ENCODE measurements around the gene ZBTB20. TPM values are rescaled to one million over a fixed set of nuclear protein-coding genes. Genes with fewer than 3 reads are reported as not detected.

The ZBTB20 gene
- total RNA-seq, 3 donors from 2014 or later (not counting 1 experiment from before 2014, with no cell fraction given), result 52.7 to 58.3 (median 55.9) TPM

GRCh38 chr3:114566162-114566755 lies 580.8 kb downstream of the ZBTB20 start:
- H3K27me3 Mint-ChIP-seq (ENCODE audit: low read depth in 2 of 2), result no peaks in the 10 kb centered on the region
- intact Hi-C loops (cut with micrococcal nuclease), result no loop called here
- H3K4me3 Mint-ChIP-seq, result no peak overlapping the region
- 84% methylated on average over 5 of the region's 5 CpGs for WGBS (ENCODE audit: insufficient coverage)
- no peak overlapping the region for H3K27ac Mint-ChIP-seq
- ATAC-seq (peak in 1 of 3 donors; percentile 29), DNase-seq (no peak)
- no peaks in the 10 kb centered on the region for H3K27me3 ChIP-seq (ENCODE audit: control insufficient read depth, insufficient read depth, low read length)
- no peaks in the 10 kb centered on the region for H3K36me3 Mint-ChIP-seq
- H3K36me3 ChIP-seq (ENCODE audit: control insufficient read depth, insufficient read depth, low read length), result no peaks in the 10 kb centered on the region
- no peak overlapping the region for H3K27ac ChIP-seq (ENCODE audit: low read length)
- H3K9me3 ChIP-seq (ENCODE audit: control insufficient read depth, insufficient read depth, low read length), result no peaks in the 10 kb centered on the region
- no peak overlapping the region for H3K4me3 ChIP-seq (ENCODE audit: low read length)
- TF ChIP-seq, protein P1, sequence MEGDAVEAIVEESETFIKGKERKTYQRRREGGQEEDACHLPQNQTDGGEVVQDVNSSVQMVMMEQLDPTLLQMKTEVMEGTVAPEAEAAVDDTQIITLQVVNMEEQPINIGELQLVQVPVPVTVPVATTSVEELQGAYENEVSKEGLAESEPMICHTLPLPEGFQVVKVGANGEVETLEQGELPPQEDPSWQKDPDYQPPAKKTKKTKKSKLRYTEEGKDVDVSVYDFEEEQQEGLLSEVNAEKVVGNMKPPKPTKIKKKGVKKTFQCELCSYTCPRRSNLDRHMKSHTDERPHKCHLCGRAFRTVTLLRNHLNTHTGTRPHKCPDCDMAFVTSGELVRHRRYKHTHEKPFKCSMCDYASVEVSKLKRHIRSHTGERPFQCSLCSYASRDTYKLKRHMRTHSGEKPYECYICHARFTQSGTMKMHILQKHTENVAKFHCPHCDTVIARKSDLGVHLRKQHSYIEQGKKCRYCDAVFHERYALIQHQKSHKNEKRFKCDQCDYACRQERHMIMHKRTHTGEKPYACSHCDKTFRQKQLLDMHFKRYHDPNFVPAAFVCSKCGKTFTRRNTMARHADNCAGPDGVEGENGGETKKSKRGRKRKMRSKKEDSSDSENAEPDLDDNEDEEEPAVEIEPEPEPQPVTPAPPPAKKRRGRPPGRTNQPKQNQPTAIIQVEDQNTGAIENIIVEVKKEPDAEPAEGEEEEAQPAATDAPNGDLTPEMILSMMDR (IDR thresholded peaks at IDR 0.05), result no peak
- H3K4me1 ChIP-seq (ENCODE audit: control insufficient read depth, insufficient read depth, low read length), result no peaks in the 10 kb centered on the region
- H3K9me3 Mint-ChIP-seq, result no peaks in the 10 kb centered on the region
- H3K4me1 Mint-ChIP-seq, result peaks cover 16 to 20% of the 10 kb centered on the region in 2 donors

- Histone ChIP-seq H3K4me3 (ENCODE audit: low read length) (no peak overlapping the region), H3K9me3 (ENCODE audit: control insufficient read depth, insufficient read depth, low read length) (no peaks in the 10 kb centered on the region), H3K27ac (ENCODE audit: low read length) (no peak overlapping the region), H3K36me3 (ENCODE audit: control insufficient read depth, insufficient read depth, low read length) (no peaks in the 10 kb centered on the region), H3K4me1 (ENCODE audit: control insufficient read depth, insufficient read depth, low read length) (no peaks in the 10 kb centered on the region), H3K27me3 (ENCODE audit: control insufficient read depth, insufficient read depth, low read length) (no peaks in the 10 kb centered on the region)
- Mint-ChIP-seq H3K4me1 (peaks cover 16 to 20% of the 10 kb centered on the region in 2 donors), H3K27ac (no peak overlapping the region), H3K4me3 (no peak overlapping the region), H3K36me3 (no peaks in the 10 kb centered on the region), H3K9me3 (no peaks in the 10 kb centered on the region), H3K27me3 (ENCODE audit: low read depth in 2 of 2) (no peaks in the 10 kb centered on the region)
- TF ChIP-seq, protein P1 (IDR thresholded peaks at IDR 0.05), result no peak
- DNase-seq, result no peak
- no peak for ATAC-seq
- intact Hi-C loops (cut with micrococcal nuclease), result no loop called here
- 96% methylated on average over 8 of the region's 8 CpGs for WGBS (ENCODE audit: insufficient coverage)
Measured at GRCh38 chr3:114565216-114565615, 581.9 kb downstream of the ZBTB20 start.

GRCh38 chr3:114563720-114564119 lies 583.4 kb downstream of the ZBTB20 start:
- Histone ChIP-seq H3K9me3 (ENCODE audit: control insufficient read depth, insufficient read depth, low read length) (no peaks in the 10 kb centered on the region), H3K4me3 (ENCODE audit: low read length) (no peak overlapping the region), H3K4me1 (ENCODE audit: control insufficient read depth, insufficient read depth, low read length) (no peaks in the 10 kb centered on the region), H3K27me3 (ENCODE audit: control insufficient read depth, insufficient read depth, low read length) (no peaks in the 10 kb centered on the region), H3K27ac (ENCODE audit: low read length) (no peak overlapping the region), H3K36me3 (ENCODE audit: control insufficient read depth, insufficient read depth, low read length) (no peaks in the 10 kb centered on the region)
- no peaks in the 10 kb centered on the region for H3K36me3 Mint-ChIP-seq
- peaks cover 16 to 20% of the 10 kb centered on the region in 2 donors for H3K4me1 Mint-ChIP-seq
- intact Hi-C loops (cut with micrococcal nuclease), result no loop called here
- H3K27me3 Mint-ChIP-seq (ENCODE audit: low read depth in 2 of 2), result no peaks in the 10 kb centered on the region
- 100% methylated on average over 2 of the region's 2 CpGs for WGBS (ENCODE audit: insufficient coverage)
- no peaks in the 10 kb centered on the region for H3K9me3 Mint-ChIP-seq
- TF ChIP-seq, protein P1 (IDR thresholded peaks at IDR 0.05), result no peak
- no peak overlapping the region for H3K27ac Mint-ChIP-seq
- H3K4me3 Mint-ChIP-seq, result no peak overlapping the region
- DNase-seq, result no peak
- no peak for ATAC-seq

GRCh38 chr3:114562557-114562956 lies 584.5 kb downstream of the ZBTB20 start:
- H3K27ac Mint-ChIP-seq, result no peak overlapping the region
- no peak overlapping the region for H3K4me3 ChIP-seq (ENCODE audit: low read length)
- H3K36me3 Mint-ChIP-seq, result no peaks in the 10 kb centered on the region
- H3K27me3 Mint-ChIP-seq (ENCODE audit: low read depth in 2 of 2), result no peaks in the 10 kb centered on the region
- intact Hi-C loops (cut with micrococcal nuclease), result no loop called here
- WGBS (ENCODE audit: insufficient coverage), result 94% methylated on average over 2 of the region's 2 CpGs
- no peak overlapping the region for H3K27ac ChIP-seq (ENCODE audit: low read length)
- H3K4me1 ChIP-seq (ENCODE audit: control insufficient read depth, insufficient read depth, low read length), result no peaks in the 10 kb centered on the region
- DNase-seq (no peak), ATAC-seq (no peak)
- H3K9me3 Mint-ChIP-seq, result no peaks in the 10 kb centered on the region
- H3K4me1 Mint-ChIP-seq, result peaks cover 16 to 17% of the 10 kb centered on the region in 2 donors
- no peaks in the 10 kb centered on the region for H3K27me3 ChIP-seq (ENCODE audit: control insufficient read depth, insufficient read depth, low read length)
- TF ChIP-seq, protein P1 (IDR thresholded peaks at IDR 0.05), result no peak
- H3K36me3 ChIP-seq (ENCODE audit: control insufficient read depth, insufficient read depth, low read length), result no peaks in the 10 kb centered on the region
- no peak overlapping the region for H3K4me3 Mint-ChIP-seq
- H3K9me3 ChIP-seq (ENCODE audit: control insufficient read depth, insufficient read depth, low read length), result no peaks in the 10 kb centered on the region
